ENCODE data around the gene TSEN54.

- TF ChIP-seq CTCF (IDR thresholded peaks at IDR 0.05; ENCODE audit: low read length) (no peak), EZH2 (optimal IDR thresholded peaks at IDR 0.05; ENCODE audit: low read depth, low read length) (no peak), EZH2phosphoT487 (IDR thresholded peaks at IDR 0.05; ENCODE audit: low read length) (no peak)
Measured at GRCh38 chr17:75558666-75559530, 42.6 kb downstream of the TSEN54 start.

Measured in MM.1S (cell line).